GM04504 (cell line): ENCODE results near the gene NDUFAF5.
"Not testable (repeated sequence)": the region's sequence is repeated elsewhere in the genome, so short reads cannot be mapped to it uniquely, and the experiment has no call there.

Experiments
- DNase-seq: peaks from one replicate; pipeline ENCODE4 v3.0.0-alpha.2; 2012; ENCODE audit warnings: low read depth

NDUFAF5 gene, protein sequence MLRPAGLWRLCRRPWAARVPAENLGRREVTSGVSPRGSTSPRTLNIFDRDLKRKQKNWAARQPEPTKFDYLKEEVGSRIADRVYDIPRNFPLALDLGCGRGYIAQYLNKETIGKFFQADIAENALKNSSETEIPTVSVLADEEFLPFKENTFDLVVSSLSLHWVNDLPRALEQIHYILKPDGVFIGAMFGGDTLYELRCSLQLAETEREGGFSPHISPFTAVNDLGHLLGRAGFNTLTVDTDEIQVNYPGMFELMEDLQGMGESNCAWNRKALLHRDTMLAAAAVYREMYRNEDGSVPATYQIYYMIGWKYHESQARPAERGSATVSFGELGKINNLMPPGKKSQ

DNA sequence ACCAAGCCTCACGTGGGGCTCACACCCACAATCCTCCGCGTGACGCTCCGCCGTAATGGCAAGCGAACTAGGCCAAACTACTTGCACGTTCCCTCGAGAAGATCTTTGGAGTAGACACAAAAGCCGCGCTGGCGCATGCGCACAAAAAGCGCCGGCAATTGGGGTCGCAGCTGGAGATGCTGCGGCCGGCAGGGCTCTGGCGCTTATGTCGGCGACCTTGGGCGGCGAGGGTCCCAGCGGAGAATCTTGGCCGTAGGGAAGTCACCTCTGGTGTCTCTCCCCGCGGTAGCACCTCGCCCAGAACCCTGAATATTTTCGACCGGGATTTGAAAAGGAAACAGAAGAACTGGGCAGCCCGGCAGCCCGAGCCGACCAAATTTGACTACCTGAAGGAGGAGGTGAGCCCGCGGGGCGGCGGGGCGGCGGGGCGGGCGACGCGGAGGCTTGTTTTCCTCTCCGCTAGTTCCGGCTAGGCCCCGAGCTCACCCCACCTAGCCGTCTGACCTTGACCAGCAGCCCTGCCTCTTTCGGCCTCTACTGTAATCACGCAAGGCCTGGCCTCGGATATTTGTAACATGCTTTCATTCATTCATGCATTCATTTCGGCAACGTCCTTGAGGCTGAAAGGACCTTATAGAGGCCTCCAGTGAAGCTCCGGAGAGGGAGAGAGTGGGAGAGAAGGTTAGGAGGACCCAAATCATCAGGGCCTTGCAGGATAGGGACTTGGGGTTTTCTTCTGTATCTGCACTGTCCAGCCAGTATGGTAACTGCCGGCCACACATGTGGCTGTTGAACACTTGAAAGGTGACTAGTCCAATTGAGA, at the start of gene NDUFAF5, which contains the start of gene ESF1:
TSS of gene NDUFAF5 (plus strand) at position 136 of the 823 bp plus-strand sequence. CDS start at position 177, 41 bp downstream.
TSS of gene ESF1 (minus strand) at position 27 of the 823 bp plus-strand sequence. CDS start 1,779 bp downstream, outside the sequence.
- peak; percentile 89 for DNase-seq

DNA sequence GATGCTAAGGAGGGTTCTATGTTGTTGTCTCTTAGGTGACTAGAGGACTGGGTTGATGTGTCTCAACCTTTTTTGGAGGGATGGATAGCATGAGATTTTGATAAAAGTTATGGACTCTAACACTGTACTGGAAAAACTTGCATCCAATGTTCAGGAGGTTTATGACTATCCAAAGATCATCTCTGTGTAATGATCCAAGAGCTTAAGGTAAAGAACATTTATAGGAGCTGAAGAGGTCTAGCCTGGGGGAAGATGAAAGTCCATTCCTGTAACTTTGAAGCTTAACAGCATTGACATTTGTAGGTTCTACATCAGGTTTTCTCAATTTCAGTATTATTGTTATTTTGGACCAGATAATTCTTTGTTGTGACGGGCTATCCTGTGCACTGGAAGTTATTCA, 49.0 kb upstream of the NDUFAF5 start:
- no peak for DNase-seq

DNA sequence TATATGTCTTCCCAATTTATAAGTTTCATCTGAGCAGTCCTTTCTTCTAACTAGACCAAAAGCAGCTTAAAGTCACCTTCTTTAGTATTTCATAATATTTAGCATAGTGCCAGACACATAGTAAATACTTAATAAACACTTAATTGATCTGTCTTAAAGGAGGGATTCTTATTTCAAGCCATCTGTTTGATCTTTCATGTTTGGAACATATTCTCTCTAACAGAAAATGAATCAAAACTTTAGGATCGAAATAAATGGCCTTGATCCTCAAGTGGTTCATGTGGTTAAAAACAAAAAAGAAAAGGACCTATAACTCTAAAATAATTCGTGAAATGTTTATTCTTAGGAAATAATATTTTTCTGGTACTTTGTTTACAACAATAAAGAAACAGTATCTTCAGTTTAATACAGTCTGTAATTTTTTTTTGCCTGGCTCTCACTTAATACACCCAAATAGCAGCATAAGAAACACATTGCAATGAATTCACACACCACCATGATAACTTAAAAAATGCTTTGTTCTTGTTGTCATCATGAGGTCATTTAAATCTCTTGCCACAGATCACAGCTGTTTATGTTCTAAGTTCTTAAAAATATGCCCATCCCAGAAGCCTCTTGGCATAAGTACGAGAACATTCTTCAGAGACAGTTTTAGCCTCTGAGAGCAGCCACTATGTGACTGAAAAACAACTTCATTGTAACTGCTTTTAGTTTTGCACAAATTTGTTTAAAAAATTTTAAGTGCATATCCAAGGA, 48.2 kb upstream of the NDUFAF5 start:
- DNase-seq: peak; percentile 52

DNA sequence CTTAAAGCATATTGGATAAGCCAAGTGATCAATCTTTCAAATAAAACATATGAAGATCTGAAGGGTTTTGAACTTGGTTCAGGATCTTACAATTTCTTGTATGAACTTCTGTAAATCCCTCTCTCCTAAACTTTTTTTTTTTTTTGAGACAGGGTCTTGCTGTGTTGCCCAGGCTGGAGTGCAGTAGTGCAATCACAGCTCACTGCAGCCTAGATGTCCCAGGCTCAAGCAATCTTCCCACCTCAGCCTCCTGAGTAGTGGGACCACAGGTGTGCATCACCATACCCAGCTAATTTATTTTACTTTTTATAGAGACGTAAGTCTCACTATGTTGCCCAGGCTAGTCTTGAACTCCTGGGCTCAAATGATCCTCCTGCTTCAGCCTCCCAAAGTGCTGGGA, 46.6 kb upstream of the NDUFAF5 start:
- DNase-seq: not testable (repeated sequence)

DNA sequence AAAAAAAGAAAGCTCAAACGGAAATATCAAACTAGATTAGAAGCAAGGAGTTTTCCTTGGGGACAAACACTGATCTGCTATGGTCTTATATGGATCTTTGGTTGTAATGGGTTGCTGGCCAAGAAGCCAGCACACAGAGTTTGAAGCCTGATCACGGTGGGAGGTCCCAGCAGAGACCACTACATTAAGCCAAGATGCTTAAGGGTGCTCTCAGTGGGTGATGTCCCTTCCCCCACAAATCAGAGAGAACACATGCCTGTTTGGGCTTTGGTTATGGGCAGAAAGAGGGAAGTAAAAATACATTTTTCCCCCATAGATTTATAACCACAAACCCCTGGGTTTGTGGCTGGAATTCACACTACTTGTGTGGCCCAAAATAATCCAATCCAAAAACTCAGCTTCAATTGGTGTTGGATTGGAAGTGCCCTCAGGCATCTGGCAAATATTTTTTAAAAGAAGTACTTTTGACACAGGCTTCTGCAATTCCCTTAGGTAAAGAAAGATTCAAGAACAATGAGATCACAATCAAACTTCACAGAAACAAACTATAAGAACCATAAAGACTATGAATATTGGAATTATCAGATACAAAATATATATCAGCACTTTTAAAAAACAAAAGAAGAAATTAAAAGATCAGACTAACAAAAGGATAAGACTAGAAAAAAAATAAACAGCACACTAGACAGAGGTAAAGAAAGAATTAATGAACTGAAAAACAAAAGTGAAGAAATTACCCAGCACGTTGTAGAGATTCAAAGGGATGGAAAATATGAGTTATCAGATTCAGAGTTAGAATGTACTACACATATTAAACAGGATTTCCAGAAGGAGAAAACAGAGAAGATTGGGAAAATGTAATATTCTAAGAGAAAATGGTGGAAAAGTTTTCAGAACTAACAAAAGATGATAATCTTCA, 44.8 kb upstream of the NDUFAF5 start:
- no peak for DNase-seq

DNA sequence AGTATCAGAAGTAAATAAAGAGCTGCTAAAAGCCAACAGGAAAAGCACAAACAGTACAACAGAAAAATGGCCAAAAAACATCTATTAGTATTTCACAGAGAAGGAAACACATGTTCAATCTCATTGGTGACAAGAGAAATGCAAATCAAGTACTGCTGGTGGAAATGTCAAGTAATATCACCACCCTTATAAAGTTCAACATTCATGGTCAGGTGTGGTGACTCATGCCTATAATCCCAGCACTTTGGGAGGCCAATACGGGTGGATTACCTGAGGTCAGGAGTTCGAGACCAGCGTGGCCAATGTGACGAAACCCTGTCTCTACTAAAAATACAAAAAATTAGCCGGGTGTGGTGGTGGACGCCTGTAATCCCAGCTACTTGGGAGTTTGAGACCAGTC, 42.9 kb upstream of the NDUFAF5 start:
- DNase-seq: no peak

DNA sequence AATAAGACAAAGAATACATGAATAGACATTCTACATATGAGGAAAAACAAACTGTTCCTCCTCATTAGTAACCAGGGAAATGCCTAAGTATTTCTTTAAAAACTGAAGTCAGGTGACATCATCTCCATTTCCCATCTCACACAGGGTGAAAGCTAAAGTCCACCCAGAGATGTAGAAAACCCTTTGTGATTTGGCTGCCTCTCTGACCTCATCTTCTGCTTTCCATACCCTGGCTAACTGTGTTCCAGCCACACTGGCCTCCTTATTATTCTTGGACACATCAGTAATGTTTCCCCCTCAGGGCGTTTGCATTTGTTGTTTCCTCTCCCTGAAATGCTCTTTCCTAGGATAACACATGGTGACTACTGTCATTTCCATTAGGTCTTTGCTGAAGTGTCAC, 40.5 kb upstream of the NDUFAF5 start:
- no peak for DNase-seq

DNA sequence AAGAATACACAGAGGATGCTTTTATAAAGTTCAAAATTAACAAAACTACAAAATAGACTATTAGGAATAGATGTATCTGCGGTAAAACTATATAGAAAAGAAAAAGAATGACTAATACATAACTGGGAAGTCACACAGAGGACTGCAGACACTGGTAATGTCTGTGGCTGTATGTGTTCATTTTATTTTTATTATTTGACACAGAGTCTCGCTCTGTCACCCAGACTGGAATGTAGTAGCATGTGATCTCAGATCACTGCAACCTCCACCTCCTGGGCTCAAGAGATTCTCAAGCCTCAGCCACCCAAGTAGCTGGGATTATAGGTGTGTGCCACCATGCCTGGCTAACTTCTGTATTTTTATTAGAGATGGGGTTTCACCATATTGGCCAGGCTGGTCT, 39.0 kb upstream of the NDUFAF5 start:
- no peak for DNase-seq

DNA sequence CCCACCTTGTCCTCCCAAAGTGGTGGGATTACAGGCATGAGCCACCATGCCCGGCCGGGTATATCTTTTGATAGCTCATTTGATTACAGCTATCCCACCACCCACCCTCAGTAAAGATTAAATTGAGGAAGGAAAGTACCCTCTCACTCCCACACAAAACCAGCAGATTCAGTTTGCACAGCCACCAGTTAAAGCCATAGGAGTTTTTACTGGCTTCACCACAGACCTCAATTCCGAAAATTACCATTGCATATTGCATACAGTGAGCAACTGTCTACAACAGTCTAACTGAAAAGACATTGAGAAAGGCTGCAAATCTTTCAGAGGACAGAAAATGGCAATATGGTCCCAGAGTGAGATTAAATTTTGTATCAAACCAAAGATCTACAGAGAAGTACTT, 35.0 kb upstream of the NDUFAF5 start:
- no peak for DNase-seq

DNA sequence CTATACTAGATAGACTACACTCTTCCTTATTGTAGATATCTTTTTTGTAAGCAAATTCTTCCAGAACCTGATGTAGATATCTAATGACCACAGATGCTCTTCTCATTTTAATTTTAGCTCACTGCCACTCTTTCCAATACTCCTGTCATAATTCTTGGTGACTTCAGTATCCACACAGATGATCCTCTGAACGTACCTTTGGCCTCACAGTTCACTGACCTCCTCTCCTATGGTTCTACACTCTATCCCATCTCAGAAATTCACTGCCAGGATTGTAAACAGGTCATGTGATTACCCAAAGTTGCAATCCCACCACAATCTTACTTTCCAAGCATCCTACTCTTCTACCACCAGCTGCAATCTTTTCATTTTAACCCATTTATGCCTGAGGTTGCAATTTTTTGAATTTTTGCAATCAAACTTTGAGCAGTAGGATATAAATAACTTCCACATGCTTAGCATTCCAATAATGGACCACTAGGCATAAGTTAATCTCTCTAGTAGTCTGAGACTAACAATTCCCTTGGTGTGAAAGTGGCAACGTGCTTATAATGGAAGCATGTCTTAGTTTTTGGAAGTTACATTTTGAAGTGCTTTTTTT, 31.3 kb upstream of the NDUFAF5 start:
- DNase-seq: no peak

DNA sequence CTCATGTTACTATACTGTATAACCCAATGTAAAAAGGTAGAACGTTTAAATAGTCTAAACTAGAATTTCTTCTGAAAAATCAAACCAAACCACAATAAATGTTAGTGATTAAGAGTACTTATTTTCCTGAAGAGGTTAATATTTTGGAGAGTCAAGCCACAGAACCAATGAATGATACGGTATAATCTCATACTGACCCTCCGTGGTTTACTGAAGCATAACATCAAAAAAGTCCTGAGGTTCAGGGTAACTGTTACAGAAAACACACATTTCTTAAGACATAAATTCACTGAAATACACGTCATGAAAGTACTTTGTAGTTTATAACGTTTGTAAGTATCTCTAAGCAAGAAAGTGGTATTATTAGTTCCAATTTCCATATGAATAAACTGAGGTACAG, 29.0 kb upstream of the NDUFAF5 start:
- no peak for DNase-seq

DNA sequence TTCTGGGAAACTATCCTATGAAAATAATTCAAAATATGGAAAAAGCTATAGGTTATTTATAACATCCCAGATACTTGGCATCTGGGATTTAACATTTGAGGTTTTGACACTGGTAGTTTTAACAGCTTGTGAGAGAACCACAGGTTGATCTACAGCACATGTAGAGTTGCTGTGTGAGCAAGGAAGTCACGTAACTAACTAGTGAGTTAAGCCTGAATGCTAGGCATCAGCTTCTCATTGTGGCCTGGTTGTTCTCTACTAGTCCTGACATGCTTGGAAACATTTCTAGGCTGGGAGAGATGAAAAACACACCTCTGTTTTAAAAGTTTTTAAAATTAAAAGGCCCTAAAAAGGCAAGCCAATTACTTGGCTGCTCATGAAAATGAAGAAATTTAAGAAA, 28.3 kb upstream of the NDUFAF5 start:
- DNase-seq: no peak

DNA sequence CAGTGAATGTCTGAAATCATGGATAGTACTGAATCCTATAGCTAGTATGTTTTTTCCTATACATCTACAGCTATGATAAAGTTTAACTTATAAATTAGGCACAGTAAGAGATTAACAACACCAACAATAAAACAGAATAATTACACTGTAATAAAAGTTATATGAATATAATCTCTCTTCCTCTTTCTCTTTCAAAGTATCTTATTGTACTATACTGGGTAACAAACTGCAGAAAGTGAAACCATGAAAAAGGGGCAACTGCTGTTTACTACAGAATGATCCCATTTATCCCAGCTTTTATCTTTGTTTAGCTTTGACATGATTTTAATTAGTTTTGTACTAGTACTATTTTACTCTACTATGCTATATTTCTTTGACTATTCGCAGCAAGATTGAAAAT, 25.9 kb upstream of the NDUFAF5 start:
- no peak for DNase-seq

DNA sequence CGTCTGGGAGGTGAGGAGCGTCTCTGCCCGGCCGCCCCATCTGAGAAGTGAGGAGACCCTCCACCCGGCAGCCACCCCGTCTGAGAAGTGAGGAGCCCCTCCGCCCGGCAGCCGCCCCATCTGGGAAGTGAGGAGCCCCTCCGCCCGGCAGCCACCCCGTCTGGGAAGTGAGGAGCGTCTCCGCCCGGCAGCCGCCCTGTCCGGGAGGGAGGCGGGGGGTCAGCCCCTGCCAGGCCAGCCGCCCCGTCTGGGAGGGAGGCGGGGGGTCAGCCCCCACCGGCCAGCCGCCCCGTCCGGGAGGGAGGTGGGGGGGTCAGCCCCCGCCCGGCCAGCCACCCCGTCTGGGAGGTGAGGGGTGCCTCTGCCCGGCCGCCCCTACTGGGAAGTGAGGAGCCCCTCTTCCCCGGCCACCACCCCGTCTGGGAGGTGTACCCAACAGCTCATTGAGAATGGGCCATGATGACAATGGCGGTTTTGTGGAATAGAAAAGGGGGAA, 24.3 kb upstream of the NDUFAF5 start:
- DNase-seq: not testable (repeated sequence)

DNA sequence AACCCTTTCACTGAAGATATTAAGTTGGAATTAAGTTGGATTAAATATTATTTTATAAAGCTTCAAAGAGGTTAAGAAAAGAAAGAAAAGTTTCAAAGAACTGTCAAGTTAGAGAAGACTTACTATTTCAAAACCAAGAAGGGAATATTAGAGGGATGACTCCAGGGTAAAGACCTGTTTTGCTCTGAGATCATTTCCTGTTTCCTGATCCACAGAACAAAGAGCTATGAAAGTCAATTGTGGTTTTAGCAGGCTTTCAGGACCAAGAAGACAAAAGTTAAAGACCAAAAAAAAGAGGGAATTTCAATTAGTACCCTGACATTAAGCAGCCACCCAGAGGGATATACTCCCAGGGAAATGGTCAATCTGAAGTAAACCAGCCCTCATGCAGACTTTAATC, 19.5 kb upstream of the NDUFAF5 start:
- no peak for DNase-seq

DNA sequence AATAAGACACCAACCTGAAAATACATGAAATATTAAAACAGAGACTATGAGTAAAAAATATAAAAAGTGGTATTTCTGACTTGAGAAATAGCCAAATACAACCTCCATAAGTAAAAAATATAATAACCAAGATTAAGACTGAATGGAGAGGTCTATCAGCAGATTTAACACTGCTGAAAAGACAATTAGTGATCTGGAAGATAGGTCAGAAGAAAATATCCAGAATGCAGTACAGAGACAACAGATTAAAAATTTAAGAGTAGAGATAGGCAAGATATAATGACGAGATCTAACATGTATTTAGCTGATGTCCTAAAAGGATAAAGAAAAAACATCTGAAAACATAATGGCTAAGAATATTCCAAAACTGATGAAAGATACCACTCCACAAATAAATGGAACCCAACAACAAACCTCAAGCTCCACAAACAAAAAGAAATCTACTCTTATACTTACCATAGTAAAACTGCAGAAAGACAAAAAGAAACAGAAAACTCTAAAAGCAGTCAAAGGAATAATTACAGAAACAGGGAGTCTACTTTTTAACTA, 18.9 kb upstream of the NDUFAF5 start:
- no peak for DNase-seq

DNA sequence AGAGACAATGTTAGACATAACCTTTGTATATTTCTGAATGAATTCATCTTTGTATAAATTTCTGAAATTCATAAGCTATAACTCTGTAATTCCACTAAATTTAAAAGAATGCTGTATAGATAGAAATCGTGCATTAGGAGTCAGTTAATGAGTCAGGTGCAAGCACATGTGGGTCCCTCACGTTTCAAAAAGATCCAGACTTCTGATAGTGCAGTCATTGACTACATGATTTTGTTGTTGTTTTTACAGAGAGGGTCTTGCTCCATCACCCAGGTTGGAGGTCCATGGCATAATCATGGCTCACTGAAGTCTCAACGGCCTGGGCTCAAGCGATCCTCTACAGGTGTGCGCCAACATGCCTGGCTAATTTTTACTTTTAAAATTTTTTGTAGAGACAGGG, 14.7 kb upstream of the NDUFAF5 start:
- DNase-seq: no peak

DNA sequence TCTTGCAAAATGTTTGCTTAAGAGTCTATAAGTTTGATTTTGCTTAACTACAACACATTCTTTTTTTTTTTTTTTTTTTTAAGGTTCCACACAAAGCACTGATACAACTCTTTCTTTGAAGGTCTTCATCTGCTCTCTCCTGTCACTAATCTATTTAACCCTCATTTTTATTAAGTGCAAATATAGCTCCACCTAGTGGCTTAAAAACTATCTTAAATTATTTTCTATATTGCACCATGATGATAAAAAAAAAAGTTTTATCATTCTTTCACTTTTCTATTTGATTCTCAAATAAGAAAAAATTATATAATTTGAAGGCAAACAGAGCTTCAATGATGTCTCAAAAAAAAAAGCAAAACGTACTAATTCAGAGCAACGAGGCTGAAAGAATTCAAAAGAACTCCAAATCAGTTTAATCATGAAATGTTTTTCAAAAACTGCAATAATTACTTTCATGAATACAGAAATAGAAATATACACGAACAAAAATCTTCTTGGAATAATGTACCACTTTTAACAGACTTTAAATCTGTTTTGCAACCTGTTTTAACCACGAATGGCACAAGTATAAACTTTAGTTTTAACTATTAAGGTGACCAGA, 12.9 kb upstream of the NDUFAF5 start:
- no peak for DNase-seq

DNA sequence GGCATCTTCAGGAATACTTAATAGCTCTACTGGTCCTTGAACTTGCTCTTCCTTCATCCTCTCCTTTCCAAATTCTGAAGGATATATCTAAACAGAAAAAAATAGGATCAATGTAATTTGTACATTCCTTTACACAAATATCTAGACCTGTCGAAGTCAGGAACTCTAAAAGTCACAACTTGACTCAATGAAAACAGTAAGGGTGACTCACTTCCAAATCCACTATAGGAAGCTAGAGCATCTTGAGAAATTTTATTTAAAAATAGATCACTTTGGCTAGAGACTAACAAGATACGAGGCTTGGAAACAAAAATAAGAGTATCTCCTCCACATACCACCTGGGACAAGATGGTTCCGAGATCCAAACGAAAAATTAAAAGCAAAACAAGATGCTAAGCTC, 12.3 kb upstream of the NDUFAF5 start:
- DNase-seq: no peak

DNA sequence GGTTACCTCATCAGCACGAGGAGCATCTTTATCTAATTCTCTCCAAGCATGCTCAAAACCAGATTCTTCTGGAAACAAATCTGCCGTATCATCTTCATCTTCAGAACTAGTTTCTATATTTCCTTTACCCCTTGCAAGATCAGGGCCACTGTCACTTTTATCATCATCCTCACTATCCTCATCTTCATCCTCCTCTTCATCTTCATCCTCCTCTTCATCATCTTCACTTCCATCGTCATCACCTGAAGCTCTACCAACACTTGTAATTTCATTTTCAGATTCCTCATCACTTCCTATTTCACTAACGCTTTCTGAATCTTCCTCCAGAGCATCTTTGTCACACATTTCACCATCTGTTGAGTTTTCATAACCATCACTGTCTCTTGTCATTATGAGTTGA, 9.0 kb upstream of the NDUFAF5 start:
- no peak for DNase-seq
